H9 (cell line): ENCODE data around the gene CFAP97D2. TPM values are rescaled to one million over a fixed set of nuclear protein-coding genes. Genes with fewer than 3 reads are reported as not detected.

ENCODE experiments used
- DNase-seq: peaks from one replicate; pipeline ENCODE4 v3.0.0-alpha.2; 2017
- H2AFZ ChIP-seq: one replicate; pipeline ENCODE4 v1.6.1; 2013; ENCODE audit warnings: mild to moderate bottlenecking, low read length, control low read depth, moderate library complexity
- H2AK5ac ChIP-seq: 2 replicates; pipeline ENCODE4 v1.6.1; 2013; ENCODE audit warnings: low read length, control low read depth, mixed read lengths; ENCODE audit not compliant: insufficient read length
- H2BK120ac ChIP-seq: one replicate; pipeline ENCODE4 v1.6.1; 2013; ENCODE audit warnings: low read depth, mild to moderate bottlenecking, low read length, control low read depth, inconsistent platforms; ENCODE audit not compliant: poor library complexity, severe bottlenecking
- H2BK12ac ChIP-seq: 2 replicates; pipeline ENCODE4 v1.6.1; 2013; ENCODE audit warnings: low read length, control low read depth, mixed read lengths, low read depth; ENCODE audit not compliant: insufficient read length
- H2BK15ac ChIP-seq: 2 replicates; pipeline ENCODE4 v1.6.1; 2013; ENCODE audit warnings: low read depth, low read length, control low read depth
- H2BK20ac ChIP-seq: one replicate; pipeline ENCODE4 v1.6.1; 2013; ENCODE audit warnings: low read depth, mild to moderate bottlenecking, low read length, control low read depth, inconsistent platforms; ENCODE audit not compliant: poor library complexity, severe bottlenecking
- H2BK5ac ChIP-seq: 2 replicates; pipeline ENCODE4 v1.6.1; 2013; ENCODE audit warnings: low read length, control low read depth, mixed read lengths; ENCODE audit not compliant: insufficient read length
- H3K14ac ChIP-seq: 2 replicates; pipeline ENCODE4 v1.6.1; 2013; ENCODE audit warnings: low read length, control low read depth; ENCODE audit not compliant: insufficient read depth
- H3K18ac ChIP-seq: 2 replicates; pipeline ENCODE4 v1.6.1; 2013; ENCODE audit warnings: low read depth, mild to moderate bottlenecking, mixed read lengths, low read length, control low read depth; ENCODE audit not compliant: insufficient read length
- H3K23ac ChIP-seq: 2 replicates; pipeline ENCODE4 v1.6.1; 2013; ENCODE audit warnings: low read length, control low read depth, mixed read lengths, low read depth; ENCODE audit not compliant: insufficient read length
- H3K23me2 ChIP-seq: 2 replicates; pipeline ENCODE4 v1.6.1; 2013; ENCODE audit warnings: low read depth, mild to moderate bottlenecking, mixed read lengths, low read length, control low read depth; ENCODE audit not compliant: insufficient read length, poor library complexity, severe bottlenecking
- H3K27ac ChIP-seq: 2 replicates; pipeline ENCODE4 v1.5.1; 2013; ENCODE audit warnings: low read length, control low read depth, mixed read lengths, low read depth; ENCODE audit not compliant: insufficient read length
- H3K27me3 ChIP-seq: 2 replicates; pipeline ENCODE4 v1.6.1; 2013; ENCODE audit warnings: low read length, control low read depth, inconsistent platforms; ENCODE audit not compliant: insufficient read depth
- H3K4ac ChIP-seq: 2 replicates; pipeline ENCODE4 v1.6.1; 2013; ENCODE audit warnings: low read depth, mild to moderate bottlenecking, control low read depth, inconsistent platforms, low read length, moderate library complexity
- H3K4me1 ChIP-seq: 2 replicates; pipeline ENCODE4 v1.6.1; 2013; ENCODE audit warnings: low read length, control low read depth, inconsistent platforms; ENCODE audit not compliant: insufficient read depth
- H3K4me2 ChIP-seq: 2 replicates; pipeline ENCODE4 v1.6.1; 2013; ENCODE audit warnings: low read length, control low read depth, mixed read lengths; ENCODE audit not compliant: insufficient read length, insufficient read depth
- H3K56ac ChIP-seq: 2 replicates; pipeline ENCODE4 v1.6.1; 2013; ENCODE audit warnings: low read depth, mild to moderate bottlenecking, mixed read lengths, low read length, control low read depth; ENCODE audit not compliant: insufficient read length
- H3K79me1 ChIP-seq: 2 replicates; pipeline ENCODE4 v1.6.1; 2013; ENCODE audit warnings: low read depth, mild to moderate bottlenecking, moderate library complexity, low read length, control low read depth, inconsistent platforms; ENCODE audit not compliant: insufficient read depth, poor library complexity, severe bottlenecking
- H3K79me2 ChIP-seq: 2 replicates; pipeline ENCODE4 v1.6.1; 2013; ENCODE audit warnings: low read length, control low read depth, inconsistent platforms; ENCODE audit not compliant: insufficient read depth
- H3K9ac ChIP-seq: 2 replicates; pipeline ENCODE4 v1.6.1; 2013; ENCODE audit warnings: low read length, control low read depth, mixed read lengths; ENCODE audit not compliant: insufficient read length; ENCODE audit errors: extremely low read depth
- H3K9me3 ChIP-seq: one replicate; pipeline ENCODE4 v1.6.1; 2013; ENCODE audit warnings: low read depth, low read length, inconsistent platforms; ENCODE audit not compliant: control insufficient read depth
- H3T11ph ChIP-seq: one replicate; pipeline ENCODE4 v1.6.1; 2013; ENCODE audit warnings: mild to moderate bottlenecking, low read length, control low read depth, inconsistent platforms
- H4K20me1 ChIP-seq: one replicate; pipeline ENCODE4 v1.6.1; 2013; ENCODE audit not compliant: control insufficient read depth, insufficient read length, insufficient read depth
- H4K5ac ChIP-seq: 2 replicates; pipeline ENCODE4 v1.6.1; 2013; ENCODE audit warnings: low read depth, mild to moderate bottlenecking, mixed read lengths, low read length, control low read depth; ENCODE audit not compliant: insufficient read length
- H4K8ac ChIP-seq: replicated peaks from 2 replicates; pipeline ENCODE4 v1.6.1; 2013; ENCODE audit warnings: low read length, control low read depth, mixed read lengths, low read depth; ENCODE audit not compliant: insufficient read length
- H4K91ac ChIP-seq: 2 replicates; pipeline ENCODE4 v1.6.1; 2013; ENCODE audit warnings: low read depth, mild to moderate bottlenecking, moderate library complexity, mixed read lengths, low read length, control low read depth; ENCODE audit not compliant: insufficient read length
- H3K27ac Mint-ChIP-seq, 3 experiments: 2 replicates in 2 of 3; 3 replicates in 1 of 3; pipeline ENCODE4 v1.8.0; 2020 to 2021; ENCODE audit warnings: mixed read lengths in 3 of 3, mild to moderate bottlenecking in 1 of 3, moderate library complexity in 1 of 3
- H3K27me3 Mint-ChIP-seq: 2 replicates; pipeline ENCODE4 v1.8.0; 2021; ENCODE audit warnings: low read depth, mild to moderate bottlenecking, moderate library complexity, mixed read lengths
- H3K36me3 Mint-ChIP-seq, 3 experiments: 2 replicates in 2 of 3; 3 replicates in 1 of 3; pipeline ENCODE4 v1.8.0; 2020 to 2021; ENCODE audit warnings: low read depth in 3 of 3, mixed read lengths in 3 of 3; ENCODE audit not compliant: insufficient read depth in 1 of 3
- H3K4me1 Mint-ChIP-seq, 2 experiments: 2 replicates each; pipeline ENCODE4 v1.8.0; 2020; ENCODE audit warnings: mixed read lengths in 2 of 2
- H3K4me3 Mint-ChIP-seq, 2 experiments: 2 replicates in 1 of 2; 3 replicates in 1 of 2; pipeline ENCODE4 v1.8.0; 2020 to 2021; ENCODE audit warnings: mild to moderate bottlenecking in 2 of 2, mixed read lengths in 2 of 2, moderate library complexity in 1 of 2
- H3K9me3 Mint-ChIP-seq, 2 experiments: 2 replicates in 1 of 2; 3 replicates in 1 of 2; pipeline ENCODE4 v1.8.0; 2020; ENCODE audit warnings: mild to moderate bottlenecking in 2 of 2, mixed read lengths in 2 of 2, moderate library complexity in 1 of 2
- CTCF ChIP-seq: fragments of 200-600 bp; sonication (generic); conservative IDR thresholded peaks from 3 replicates; pipeline ENCODE4 v1.8.0; 2021; ENCODE audit warnings: antibody characterized with exemption, mild to moderate bottlenecking
- WGBS: extraction: QIAGEN DNeasy Blood & Tissue Kit; methylation state at CpG from one replicate; pipeline ENCODE4 v1.1.7; 2013; ENCODE audit warnings: missing lambda C conversion rate, low lambda C conversion rate, mixed read lengths; ENCODE audit not compliant: insufficient read length; ENCODE audit errors: extremely low coverage; 5-methylcytosine and 5-hydroxymethylcytosine counted together
- total RNA-seq: library from RNA; stranded (reverse); gene quantifications from 2 replicates; pipeline ENCODE4 v1.2.1, GENCODE V29; 2021

Gene CFAP97D2
- total RNA-seq, 1 experiment from 2014 or later, result not detected

DNA sequence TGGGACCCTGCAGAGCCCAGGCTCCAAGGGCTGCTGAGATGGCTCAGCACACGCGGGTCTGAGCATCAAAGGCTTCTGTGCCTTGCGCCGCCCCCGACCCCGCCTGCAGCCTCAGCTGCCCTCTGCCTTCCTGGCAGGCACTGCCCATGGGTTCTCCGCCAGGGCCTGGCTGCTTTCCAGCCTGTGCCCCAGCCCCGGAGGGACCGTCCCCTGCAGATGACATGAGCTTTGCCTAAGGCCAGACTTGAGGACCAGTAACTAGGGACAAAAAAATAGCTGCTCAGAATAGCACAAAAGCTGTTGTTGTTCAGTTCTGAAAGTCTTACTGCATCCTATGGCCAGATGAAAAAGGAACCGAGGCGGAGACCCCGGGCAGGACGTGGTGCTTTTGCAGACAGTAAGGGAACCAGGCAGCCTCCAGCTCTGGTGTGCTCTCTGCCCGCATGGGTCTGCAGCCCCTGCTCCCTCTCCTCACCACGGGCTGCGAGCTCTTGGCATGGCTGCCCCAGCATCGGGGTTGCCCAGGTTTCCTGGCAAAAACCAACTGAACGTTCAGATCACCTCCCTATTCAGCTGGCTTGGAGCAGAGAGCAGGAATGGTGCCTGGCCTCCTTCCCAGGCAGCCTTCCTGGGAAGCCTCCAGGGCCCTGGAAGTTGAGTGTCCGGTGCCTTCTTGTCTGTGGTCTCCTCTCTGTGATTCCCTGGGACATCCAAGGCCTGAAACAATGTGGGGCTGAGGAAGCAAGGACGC lies 12.5 kb upstream of the CFAP97D2 start:
- no peaks in the 10 kb centered on the region for H3K79me2 ChIP-seq
- no peak overlapping the region for H2AFZ ChIP-seq
- no peak overlapping the region for H3K9ac ChIP-seq
- no peak overlapping the region for H4K5ac ChIP-seq
- no peak overlapping the region for H2BK12ac ChIP-seq
- no peak overlapping the region for H2BK20ac ChIP-seq
- H2BK5ac ChIP-seq, result no peak overlapping the region
- no peak overlapping the region for H3K56ac ChIP-seq
- H3K27ac Mint-ChIP-seq, result no peak overlapping the region
- H4K91ac ChIP-seq, result no peak overlapping the region
- H3K23ac ChIP-seq, result no peak overlapping the region
- no peak overlapping the region for H3K4ac ChIP-seq
- no peaks in the 10 kb centered on the region for H3K4me1 ChIP-seq
- no peaks in the 10 kb centered on the region for H3K23me2 ChIP-seq
- H4K8ac ChIP-seq, result no peak overlapping the region
- no peak overlapping the region for H3K18ac ChIP-seq
- H3K14ac ChIP-seq, result no peak overlapping the region
- no peaks in the 10 kb centered on the region for H4K20me1 ChIP-seq
- no peak overlapping the region for H2BK15ac ChIP-seq
- H3K9me3 ChIP-seq, result no peaks in the 10 kb centered on the region
- no peaks in the 10 kb centered on the region for H3K9me3 Mint-ChIP-seq
- H2AK5ac ChIP-seq, result no peak overlapping the region
- peaks cover 0 to 8% of the 10 kb centered on the region in 2 experiments; a peak in 3 of 4 replicates for H3K4me1 Mint-ChIP-seq
- no peak overlapping the region for H3K4me2 ChIP-seq
- H3K27me3 Mint-ChIP-seq, result peaks cover 12% of the 10 kb centered on the region
- no peak overlapping the region for H3K4me3 Mint-ChIP-seq
- no peak for DNase-seq
- no CpG with 5 or more reads among the region's 20 CpGs for WGBS
- H3T11ph ChIP-seq, result no peak overlapping the region
- H3K79me1 ChIP-seq, result no peaks in the 10 kb centered on the region
- no peak for TF ChIP-seq CTCF
- H3K36me3 Mint-ChIP-seq, result no peaks in the 10 kb centered on the region
- no peak overlapping the region for H2BK120ac ChIP-seq
- no peak overlapping the region for H3K27ac ChIP-seq
- H3K27me3 ChIP-seq, result no peaks in the 10 kb centered on the region
